PFSK-1 (cell line): ENCODE results near the gene ACLY.

Source experiments
- FOXP2 ChIP-seq: optimal IDR thresholded peaks from 2 replicates; pipeline ENCODE3; 2011; ENCODE audit warnings: borderline replicate concordance, control low read depth, inconsistent platforms; ENCODE audit not compliant: insufficient read depth; ENCODE audit errors: extremely low read length, extremely low read depth
- POLR2AphosphoS5 ChIP-seq: IDR thresholded peaks from 2 replicates; pipeline ENCODE4 v1.6.1; 2012; ENCODE audit warnings: low read depth, mild to moderate bottlenecking, control low read depth, low read length, moderate library complexity
- SIN3A ChIP-seq: IDR thresholded peaks from 2 replicates; pipeline ENCODE4 v1.6.1; 2012; ENCODE audit warnings: mild to moderate bottlenecking, low read length, moderate library complexity, borderline replicate concordance; ENCODE audit not compliant: insufficient read depth
- TAF1 ChIP-seq: IDR thresholded peaks from 2 replicates; pipeline ENCODE4 v1.6.1; 2012; ENCODE audit warnings: low read length, control low read depth, borderline replicate concordance; ENCODE audit not compliant: insufficient read depth
- TF ChIP-seq, protein P1 (sequence below), 2 experiments: IDR thresholded peaks; 2 replicates each; pipeline versions ENCODE4 v1.6.1 to v1.8.0; 2011 to 2012; ENCODE audit warnings: low read depth in 2 of 2, low read length in 2 of 2, control low read depth in 1 of 2, inconsistent platforms in 1 of 2, mild to moderate bottlenecking in 1 of 2, moderate library complexity in 1 of 2; ENCODE audit not compliant: insufficient read depth in 1 of 2

The ACLY gene

DNA sequence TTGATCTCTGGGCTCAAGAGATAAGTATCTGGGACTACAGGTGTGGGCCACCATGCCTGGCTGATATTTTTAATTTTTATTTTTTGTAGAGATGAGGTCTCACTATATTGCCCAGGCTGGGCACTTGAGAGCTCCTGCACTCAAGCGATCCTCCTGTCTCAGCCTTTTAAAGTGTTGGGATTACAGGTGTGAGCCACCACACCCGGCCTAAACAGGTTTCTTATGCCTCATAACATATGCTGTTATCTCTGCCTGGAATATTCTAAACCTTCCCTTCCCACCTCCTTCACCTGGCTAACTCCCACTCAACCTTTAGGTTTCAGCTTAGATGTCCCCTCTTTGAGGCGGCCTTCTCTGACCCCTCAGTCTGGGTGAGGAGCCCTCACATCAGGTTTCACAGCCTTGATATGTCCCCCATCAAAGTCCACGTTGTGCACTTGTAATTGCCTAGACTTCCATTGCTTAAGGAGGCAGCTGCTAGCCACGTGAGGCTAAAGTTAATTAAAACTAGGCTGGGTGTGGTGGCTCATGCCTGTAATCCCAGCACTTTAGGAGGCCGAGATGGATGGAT lies 39.2 kb upstream of the ACLY start:
- no peak for TF ChIP-seq SIN3A
- no peak for TF ChIP-seq TAF1
- TF ChIP-seq, protein P1, sequence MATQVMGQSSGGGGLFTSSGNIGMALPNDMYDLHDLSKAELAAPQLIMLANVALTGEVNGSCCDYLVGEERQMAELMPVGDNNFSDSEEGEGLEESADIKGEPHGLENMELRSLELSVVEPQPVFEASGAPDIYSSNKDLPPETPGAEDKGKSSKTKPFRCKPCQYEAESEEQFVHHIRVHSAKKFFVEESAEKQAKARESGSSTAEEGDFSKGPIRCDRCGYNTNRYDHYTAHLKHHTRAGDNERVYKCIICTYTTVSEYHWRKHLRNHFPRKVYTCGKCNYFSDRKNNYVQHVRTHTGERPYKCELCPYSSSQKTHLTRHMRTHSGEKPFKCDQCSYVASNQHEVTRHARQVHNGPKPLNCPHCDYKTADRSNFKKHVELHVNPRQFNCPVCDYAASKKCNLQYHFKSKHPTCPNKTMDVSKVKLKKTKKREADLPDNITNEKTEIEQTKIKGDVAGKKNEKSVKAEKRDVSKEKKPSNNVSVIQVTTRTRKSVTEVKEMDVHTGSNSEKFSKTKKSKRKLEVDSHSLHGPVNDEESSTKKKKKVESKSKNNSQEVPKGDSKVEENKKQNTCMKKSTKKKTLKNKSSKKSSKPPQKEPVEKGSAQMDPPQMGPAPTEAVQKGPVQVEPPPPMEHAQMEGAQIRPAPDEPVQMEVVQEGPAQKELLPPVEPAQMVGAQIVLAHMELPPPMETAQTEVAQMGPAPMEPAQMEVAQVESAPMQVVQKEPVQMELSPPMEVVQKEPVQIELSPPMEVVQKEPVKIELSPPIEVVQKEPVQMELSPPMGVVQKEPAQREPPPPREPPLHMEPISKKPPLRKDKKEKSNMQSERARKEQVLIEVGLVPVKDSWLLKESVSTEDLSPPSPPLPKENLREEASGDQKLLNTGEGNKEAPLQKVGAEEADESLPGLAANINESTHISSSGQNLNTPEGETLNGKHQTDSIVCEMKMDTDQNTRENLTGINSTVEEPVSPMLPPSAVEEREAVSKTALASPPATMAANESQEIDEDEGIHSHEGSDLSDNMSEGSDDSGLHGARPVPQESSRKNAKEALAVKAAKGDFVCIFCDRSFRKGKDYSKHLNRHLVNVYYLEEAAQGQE (IDR thresholded peaks at IDR 0.05; ENCODE audit: insufficient read depth in 1 of 2, low read depth in 2 of 2, low read length in 2 of 2), result no peak
- TF ChIP-seq POLR2AphosphoS5, result no peak
- no peak for TF ChIP-seq FOXP2

DNA sequence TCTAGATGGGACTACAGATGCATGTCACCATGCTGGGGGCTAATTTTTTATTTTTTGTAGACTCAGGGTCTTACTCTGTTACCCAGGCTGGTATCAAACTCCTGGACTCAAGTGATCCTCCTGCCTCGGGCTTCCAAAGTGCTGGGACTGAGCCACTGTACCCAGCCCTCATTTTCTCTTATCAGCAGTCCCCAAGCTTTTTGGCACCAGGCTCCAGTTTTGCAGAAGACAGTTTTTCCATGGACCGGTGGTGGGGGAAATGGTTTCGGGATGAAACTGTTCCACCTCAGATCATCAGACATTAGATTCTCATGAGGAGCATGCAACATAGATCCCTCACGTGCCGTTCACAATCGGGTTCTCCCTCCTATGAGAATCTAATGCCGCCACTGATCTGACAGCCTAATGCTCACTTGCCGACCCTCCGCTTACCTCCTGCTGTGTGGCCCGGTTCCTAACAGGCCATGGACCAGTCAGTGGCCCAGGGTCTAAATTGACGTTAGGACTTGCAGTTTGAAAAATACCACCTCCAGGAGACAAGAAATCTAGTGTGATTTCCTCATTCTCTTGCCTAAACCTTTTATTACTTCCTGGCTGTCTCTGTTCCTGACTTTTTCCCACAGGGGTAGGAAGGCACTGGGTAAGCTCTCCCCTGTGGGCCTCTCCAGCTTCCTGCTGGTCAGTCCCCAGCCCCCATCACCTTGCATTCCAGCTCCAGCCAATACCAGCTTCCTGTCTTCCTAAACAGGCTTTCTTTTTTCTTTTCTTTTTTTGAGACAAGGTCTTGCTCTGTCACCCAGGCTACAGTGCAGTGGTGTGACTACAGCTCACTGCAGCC lies 38.5 kb upstream of the ACLY start:
- TF ChIP-seq POLR2AphosphoS5 (no peak), SIN3A (no peak)

DNA sequence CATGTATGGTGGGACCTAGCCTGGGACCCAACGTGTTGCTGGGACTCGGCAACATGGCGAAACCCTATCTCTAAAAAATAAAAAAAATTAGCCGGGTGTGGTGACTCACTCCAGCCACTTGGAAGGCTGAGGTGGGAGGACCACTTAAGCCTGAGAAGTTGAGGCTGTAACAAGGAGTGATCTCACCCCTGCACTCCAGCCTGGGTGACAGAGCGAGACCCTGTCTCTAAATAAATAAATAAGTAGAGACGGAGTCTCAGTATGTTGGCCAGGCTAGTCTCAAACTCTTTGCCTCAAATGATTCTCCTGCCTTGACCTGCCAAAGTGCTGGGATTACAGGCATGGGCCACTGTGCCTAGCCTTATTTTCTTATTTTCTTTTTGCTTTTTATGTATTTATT lies 37.8 kb upstream of the ACLY start:
- no peak for TF ChIP-seq SIN3A
- TF ChIP-seq TAF1, result no peak
- no peak for TF ChIP-seq FOXP2
- TF ChIP-seq, protein P1 (IDR thresholded peaks at IDR 0.05; ENCODE audit: insufficient read depth in 1 of 2, low read depth in 2 of 2, low read length in 2 of 2), result no peak
- no peak for TF ChIP-seq POLR2AphosphoS5

DNA sequence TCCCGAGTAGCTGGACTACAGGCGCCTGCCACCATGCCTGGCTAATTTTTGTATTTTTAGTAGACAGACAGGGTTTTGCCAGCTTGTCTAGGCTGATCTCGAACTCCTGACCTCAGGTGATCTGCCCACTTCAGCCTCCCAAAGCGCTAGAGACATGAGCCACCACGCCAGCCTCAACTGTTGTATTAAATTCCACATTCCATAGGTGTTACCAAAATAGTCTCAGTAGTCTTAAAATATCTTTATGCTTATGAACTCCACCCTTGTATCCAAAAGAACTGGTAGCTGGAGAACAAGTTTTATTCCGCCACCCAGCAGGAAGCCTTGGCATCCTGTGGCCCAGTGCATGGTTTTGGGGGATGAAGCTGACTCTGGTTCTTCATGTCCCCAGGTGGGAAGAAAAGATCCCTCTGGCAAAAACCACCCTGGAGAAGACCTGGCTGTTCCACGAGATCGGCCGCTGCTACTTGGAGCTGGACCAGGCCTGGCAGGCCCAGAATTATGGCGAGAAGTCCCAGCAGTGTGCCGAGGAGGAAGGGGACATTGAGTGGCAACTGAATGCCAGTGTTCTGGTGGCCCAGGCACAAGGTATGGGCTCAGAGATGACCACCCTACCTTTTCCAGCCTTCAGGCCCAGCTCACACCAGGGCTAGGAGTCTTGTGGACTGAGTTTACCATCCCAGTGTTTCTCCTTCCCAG lies 30.2 kb upstream of the ACLY start:
- no peak for TF ChIP-seq FOXP2
- TF ChIP-seq TAF1, result no peak
- TF ChIP-seq, protein P1 (IDR thresholded peaks at IDR 0.05; ENCODE audit: insufficient read depth in 1 of 2, low read depth in 2 of 2, low read length in 2 of 2), result no peak

DNA sequence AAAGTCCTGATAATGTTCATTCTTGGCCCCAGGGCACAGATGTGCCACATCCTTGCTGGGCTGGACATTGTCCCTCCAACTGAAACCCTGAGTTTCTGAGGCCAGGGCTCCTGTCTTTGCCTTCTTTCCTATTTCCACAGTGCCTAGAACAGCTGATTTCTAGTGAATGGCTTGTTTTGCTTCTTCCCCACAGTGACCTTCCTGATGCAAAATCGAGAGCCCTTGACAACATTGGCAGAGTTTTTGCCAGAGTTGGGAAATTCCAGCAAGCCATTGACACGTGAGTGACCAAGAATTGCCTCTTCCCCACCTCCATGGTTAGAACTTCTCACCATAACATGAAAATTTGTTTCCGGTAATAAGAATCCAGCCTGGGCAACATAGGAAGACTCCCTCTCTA lies 26.2 kb upstream of the ACLY start:
- TF ChIP-seq, protein P1 (IDR thresholded peaks at IDR 0.05; ENCODE audit: insufficient read depth in 1 of 2, low read depth in 2 of 2, low read length in 2 of 2), result no peak
- TF ChIP-seq FOXP2 (no peak), SIN3A (no peak)
